GM13977 (cell line): Measurements from ENCODE around the gene PNPLA5.

ENCODE experiments used
- DNase-seq: peaks from one replicate; pipeline ENCODE4 v3.0.0; 2012; ENCODE audit warnings: low spot score
- CTCF ChIP-seq: IDR thresholded peaks from 2 replicates; pipeline ENCODE4 v1.5.1; 2012; ENCODE audit warnings: mild to moderate bottlenecking, control low read depth; ENCODE audit not compliant: insufficient read depth; ENCODE audit errors: extremely low read depth, missing control alignments
- in situ Hi-C: fragments of 300-500 bp; cut with MboI; formaldehyde crosslinking; loops from one replicate; pipeline ENCODE4 v1.12.0; 2022; ENCODE audit warnings: low sequenced_read_pairs, low pct_unique_long_range_greater_than_20kb, mixed read lengths, inconsistent platforms; ENCODE audit not compliant: unreplicated experiment

Gene PNPLA5

DNA sequence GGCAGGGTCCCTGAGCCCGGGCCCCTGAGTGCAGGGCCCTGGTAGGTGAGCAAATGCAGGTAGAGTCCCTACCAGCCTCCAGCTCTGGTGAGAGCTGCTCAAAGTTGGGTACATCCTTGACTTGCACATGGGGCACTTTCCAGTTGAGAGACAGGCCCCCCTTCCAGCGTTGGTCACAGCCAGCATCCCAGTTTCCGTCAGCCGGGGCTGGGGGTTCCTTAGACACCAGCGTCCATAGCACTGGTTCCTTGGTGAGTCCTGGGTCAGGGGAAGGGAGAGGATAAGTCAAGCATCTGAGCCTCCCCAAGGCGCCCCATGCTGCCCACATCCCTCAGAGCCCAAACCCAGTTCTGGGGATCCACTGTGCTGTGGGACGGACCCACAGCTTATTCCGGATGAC lies 5.6 kb downstream of the PNPLA5 start:
- in situ Hi-C loops, result no loop called here
- no peak for DNase-seq
- no peak for TF ChIP-seq CTCF

DNA sequence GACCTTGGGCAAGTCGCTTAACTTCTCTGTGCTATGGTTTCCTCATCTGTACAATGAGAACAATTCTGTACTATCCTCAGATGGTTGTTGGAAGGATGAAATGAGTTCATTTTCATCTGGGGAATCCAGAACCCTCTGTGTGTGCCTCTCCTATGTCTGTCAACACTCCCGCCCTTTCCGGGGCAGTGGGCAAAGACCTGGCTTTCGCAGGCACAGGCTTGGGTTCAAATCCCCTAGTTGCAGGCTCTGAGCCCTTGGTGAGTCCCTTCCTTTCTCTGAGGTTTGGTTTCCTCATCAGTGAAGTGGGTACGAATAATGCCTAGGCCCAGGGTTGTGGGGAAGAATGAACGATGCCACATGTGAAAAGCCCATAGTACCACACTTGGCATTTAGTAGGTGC lies 6.0 kb downstream of the PNPLA5 start:
- in situ Hi-C loops, result no loop called here
- no peak for DNase-seq
- TF ChIP-seq CTCF, result no peak

- in situ Hi-C loops, result no loop called here
- DNase-seq, result no peak
- TF ChIP-seq CTCF, result no peak
These were observed 6.5 kb downstream of the PNPLA5 start for GRCh38 chr22:43885319-43885671.

- in situ Hi-C loops, result no loop called here
- peak; percentile 86 for DNase-seq
- peak; percentile 85 for TF ChIP-seq CTCF
These were observed 7.1 kb downstream of the PNPLA5 start for GRCh38 chr22:43884600-43885318.

- no peak for TF ChIP-seq CTCF
- no peak for DNase-seq
- in situ Hi-C loops, result no loop called here
These were observed 7.9 kb downstream of the PNPLA5 start for GRCh38 chr22:43883719-43884415.

DNA sequence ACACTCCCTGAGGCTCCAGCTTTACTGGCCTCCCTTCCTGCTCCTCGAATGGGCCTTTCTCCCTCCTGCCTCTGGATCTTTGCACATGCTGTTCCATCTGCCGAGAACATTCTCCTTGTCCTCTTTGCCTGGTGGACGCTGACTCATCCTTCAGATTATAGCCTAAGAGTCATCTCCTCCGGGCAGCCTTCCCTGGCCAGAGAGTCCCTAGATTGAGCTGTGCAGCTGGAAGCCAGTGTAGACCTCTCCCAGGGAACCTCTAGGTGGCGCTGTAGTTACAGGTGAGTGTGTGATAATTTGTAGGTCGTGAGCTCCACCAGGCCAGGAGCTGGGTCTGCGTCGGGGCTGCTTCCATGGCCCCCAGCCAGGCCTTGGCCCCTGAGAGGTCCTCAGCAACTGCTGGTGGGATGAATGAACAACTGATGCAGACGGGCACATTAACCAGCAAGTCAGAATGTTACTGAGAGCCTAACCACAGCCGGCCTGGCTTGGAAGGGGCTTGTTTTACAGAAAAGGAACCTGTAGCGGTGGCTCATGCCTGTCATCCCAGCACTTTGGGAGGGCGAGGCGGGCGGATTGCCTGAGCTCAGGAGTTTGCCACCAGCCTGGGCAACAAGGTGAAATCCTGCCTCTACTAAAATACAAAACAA lies 8.7 kb downstream of the PNPLA5 start:
- in situ Hi-C loops, result no loop called here

More for the DNA sequence above, 8.7 kb downstream of the PNPLA5 start:
- TF ChIP-seq CTCF, result peak; percentile 83
- DNase-seq, result peak; percentile 87
